HepG2 (cell line): Measurements from ENCODE around the gene HENMT1. TPM values are rescaled to one million over a fixed set of nuclear protein-coding genes. Genes with fewer than 3 reads are reported as not detected.
A peak's percentile ranks its signal among the peaks of the same experiment; 100 is the strongest.

Source experiments
- AKAP8 ChIP-seq: sonication (generic); formaldehyde crosslinking; IDR thresholded peaks from 2 replicates; pipeline ENCODE4 v1.5.1; 2020; ENCODE audit warnings: mild to moderate bottlenecking, missing genetic modification reagents
- ATF6 ChIP-seq: sonication (generic); formaldehyde crosslinking; conservative IDR thresholded peaks from 2 replicates; pipeline ENCODE4 v1.4.0; 2020; ENCODE audit warnings: missing genetic modification reagents
- BATF2 ChIP-seq: sonication (generic); formaldehyde crosslinking; IDR thresholded peaks from 2 replicates; pipeline ENCODE4 v1.8.0; 2022; ENCODE audit warnings: mild to moderate bottlenecking, missing genetic modification reagents, moderate library complexity
- BHLHE40 ChIP-seq: IDR thresholded peaks from 2 replicates; pipeline ENCODE4 v1.6.1; 2011; ENCODE audit warnings: low read length, improper control_type of control experiment
- EEA1 ChIP-seq: sonication (generic); formaldehyde crosslinking; IDR thresholded peaks from 2 replicates; pipeline ENCODE4 v1.5.1; 2020; ENCODE audit warnings: mild to moderate bottlenecking, missing genetic modification reagents, borderline replicate concordance
- HBP1 ChIP-seq: IDR thresholded peaks from 2 replicates; pipeline ENCODE4 v1.6.1; 2016; ENCODE audit warnings: low read depth, control low read depth
- MZF1 ChIP-seq: sonication (generic); formaldehyde crosslinking; IDR thresholded peaks from 2 replicates; pipeline ENCODE4 v1.8.1; 2023; ENCODE audit warnings: mild to moderate bottlenecking, missing genetic modification reagents, borderline replicate concordance
- PAX8 ChIP-seq: sonication (generic); formaldehyde crosslinking; IDR thresholded peaks from 2 replicates; pipeline ENCODE4 v1.8.0; 2022; ENCODE audit warnings: mild to moderate bottlenecking, missing genetic modification reagents, borderline replicate concordance
- PBX3 ChIP-seq: sonication (generic); formaldehyde crosslinking; IDR thresholded peaks from 2 replicates; pipeline ENCODE4 v1.8.1; 2023; ENCODE audit warnings: missing genetic modification reagents, inconsistent platforms, borderline replicate concordance
- PHF8 ChIP-seq: sonication (generic); formaldehyde crosslinking; IDR thresholded peaks from 2 replicates; pipeline ENCODE4 v1.5.0; 2020; ENCODE audit warnings: missing genetic modification reagents
- TARDBP ChIP-seq: sonication (generic); formaldehyde crosslinking; IDR thresholded peaks from 2 replicates; pipeline ENCODE4 v1.8.0; 2022; ENCODE audit warnings: mild to moderate bottlenecking, missing genetic modification reagents
- THAP11 ChIP-seq: IDR thresholded peaks from 2 replicates; pipeline ENCODE4 v1.6.1; 2016; ENCODE audit warnings: missing biosample characterization, missing genetic modification reagents
- ZNF318 ChIP-seq: sonication (generic); formaldehyde crosslinking; IDR thresholded peaks from 2 replicates; pipeline ENCODE4 v1.4.0; 2020; ENCODE audit warnings: mild to moderate bottlenecking, missing genetic modification reagents
- ZNF644 ChIP-seq: IDR thresholded peaks from 2 replicates; pipeline ENCODE4 v1.6.1; 2016; ENCODE audit warnings: low read depth
- ZNF879 ChIP-seq: sonication (generic); formaldehyde crosslinking; IDR thresholded peaks from 2 replicates; pipeline ENCODE4 v1.8.1; 2023; ENCODE audit warnings: missing genetic modification reagents
- polyA plus RNA-seq, 8 experiments: library from polyadenylated mRNA; depleted of rRNA in 3 of 8; stranded (reverse) in 7 of 8; unstranded in 1 of 8; fragments of >200 nt; fragmentation: Illumina TruSeq in 4 of 8; extraction: Trizol in 4 of 8; gene quantifications; 2 replicates each; pipeline versions ENCODE4 v1.2.1 to v1.2.3, GENCODE V29; 2011 to 2016; ENCODE audit warnings: low read depth in 4 of 8, missing spikeins in 1 of 8, mixed read lengths in 1 of 8; ENCODE audit not compliant: insufficient read depth in 1 of 8
- total RNA-seq, 5 experiments: library from RNA; depleted of rRNA; stranded (reverse); fragments of >200 nt; fragmentation: Illumina TruSeq; extraction: Trizol; gene quantifications; 2 replicates each; pipeline ENCODE4 v1.2.3, GENCODE V29; 2016; ENCODE audit warnings: low read depth in 1 of 5

HENMT1 gene
- total and polyA plus RNA-seq, 2 of the 13 experiments (the other 11 are each of a cell fraction or from before 2014, with no cell fraction given), result not detected

GRCh38 chr1:108691942-108692723, 31.2 kb upstream of the HENMT1 start, which contains the start of gene PRPF38B (continued):
- TF ChIP-seq ATF6 (no peak), HBP1 (CRISPR knock-in tag) (peak; percentile 61; the same call in 1 of the 2 replicates), ZNF318 (no peak; the same call in 1 of the 2 replicates), TARDBP (CRISPR knock-in tag) (peak; percentile 66; the same call in 1 of the 2 replicates), AKAP8 (CRISPR knock-in tag) (no peak), ZNF644 (0 out of 2 replicates have a peak, but pooled peaks have one; percentile 45), ZNF879 (peak; percentile 84), BATF2 (CRISPR knock-in tag) (no peak), PBX3 (CRISPR knock-in tag) (0 out of 2 replicates have a peak, but pooled peaks have one; percentile 49), EEA1 (CRISPR knock-in tag) (no peak), MZF1 (CRISPR knock-in tag) (no peak), THAP11 (CRISPR knock-in tag) (peak; percentile 89), PHF8 (CRISPR knock-in tag) (peak; percentile 93), PAX8 (peak; percentile 39; the same call in 1 of the 2 replicates), BHLHE40 (no peak)
